Coronary artery (tissue), 2 donors: ENCODE data around the gene PIK3CD.
"Not testable (repeated sequence)": the region's sequence is repeated elsewhere in the genome, so short reads cannot be mapped to it uniquely, and the experiment has no call there.

Experiments used
- DNase-seq: peaks from one replicate; pipeline ENCODE4 v3.0.0-alpha.2; 2017; ENCODE audit warnings: low spot score
- H3K27ac ChIP-seq, 2 donors: fragments of 200-600 bp; sonication (generic); one replicate each; pipeline ENCODE4 v1.5.1; 2016 to 2019
- H3K4me3 ChIP-seq: fragments of 200-600 bp; sonication (generic); 2 replicates; pipeline ENCODE4 v1.5.1; 2016; ENCODE audit warnings: mild to moderate bottlenecking, moderate library complexity
- TF ChIP-seq, protein P1 (sequence below): fragments of 200-600 bp; sonication (generic); IDR thresholded peaks from one replicate; pipeline ENCODE4 v1.5.1; 2019; ENCODE audit warnings: antibody characterized with exemption

Gene PIK3CD

GRCh38 chr1:9755441-9755995, 104.0 kb downstream of the PIK3CD start:
- DNase-seq = no peak
- no peak overlapping the region for H3K27ac ChIP-seq

GRCh38 chr1:9758559-9759121, 107.1 kb downstream of the PIK3CD start:
- TF ChIP-seq, protein P1, sequence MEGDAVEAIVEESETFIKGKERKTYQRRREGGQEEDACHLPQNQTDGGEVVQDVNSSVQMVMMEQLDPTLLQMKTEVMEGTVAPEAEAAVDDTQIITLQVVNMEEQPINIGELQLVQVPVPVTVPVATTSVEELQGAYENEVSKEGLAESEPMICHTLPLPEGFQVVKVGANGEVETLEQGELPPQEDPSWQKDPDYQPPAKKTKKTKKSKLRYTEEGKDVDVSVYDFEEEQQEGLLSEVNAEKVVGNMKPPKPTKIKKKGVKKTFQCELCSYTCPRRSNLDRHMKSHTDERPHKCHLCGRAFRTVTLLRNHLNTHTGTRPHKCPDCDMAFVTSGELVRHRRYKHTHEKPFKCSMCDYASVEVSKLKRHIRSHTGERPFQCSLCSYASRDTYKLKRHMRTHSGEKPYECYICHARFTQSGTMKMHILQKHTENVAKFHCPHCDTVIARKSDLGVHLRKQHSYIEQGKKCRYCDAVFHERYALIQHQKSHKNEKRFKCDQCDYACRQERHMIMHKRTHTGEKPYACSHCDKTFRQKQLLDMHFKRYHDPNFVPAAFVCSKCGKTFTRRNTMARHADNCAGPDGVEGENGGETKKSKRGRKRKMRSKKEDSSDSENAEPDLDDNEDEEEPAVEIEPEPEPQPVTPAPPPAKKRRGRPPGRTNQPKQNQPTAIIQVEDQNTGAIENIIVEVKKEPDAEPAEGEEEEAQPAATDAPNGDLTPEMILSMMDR = no peak
- Histone ChIP-seq H3K27ac (no peak overlapping the region), H3K4me3 (no peak overlapping the region)
- no peak for DNase-seq

More at GRCh38 chr1:9755441-9755995, 104.0 kb downstream of the PIK3CD start:
- no peak overlapping the region for H3K4me3 ChIP-seq
- TF ChIP-seq, protein P1 = no peak

DNA sequence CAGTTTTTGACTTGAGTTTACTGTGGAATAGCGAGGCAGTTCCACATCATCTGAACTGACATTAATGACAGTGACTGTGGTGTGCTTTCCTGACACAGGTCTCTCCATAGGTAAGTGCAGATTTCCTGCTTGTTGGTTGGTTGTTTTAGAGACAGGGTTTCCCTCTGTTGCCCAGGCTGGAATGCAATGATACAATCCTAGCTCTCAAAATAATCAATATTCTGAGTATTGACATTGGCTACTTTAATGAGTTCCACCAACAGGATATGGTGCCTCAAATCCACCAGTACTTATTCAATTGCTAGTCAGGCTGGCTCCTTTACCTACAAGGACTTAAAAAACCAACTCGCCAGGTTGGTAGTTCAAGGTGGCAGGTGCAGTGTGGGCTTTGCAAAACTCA, 108.4 kb downstream of the PIK3CD start:
- no peak for DNase-seq
- Histone ChIP-seq H3K4me3 (no peak overlapping the region), H3K27ac (no peak overlapping the region)
- TF ChIP-seq, protein P1 = no peak

- TF ChIP-seq, protein P1 = no peak
- DNase-seq = no peak
- no peak overlapping the region for H3K27ac ChIP-seq
- H3K4me3 ChIP-seq = no peak overlapping the region
These were observed 109.3 kb downstream of the PIK3CD start for GRCh38 chr1:9760824-9761223.

DNA sequence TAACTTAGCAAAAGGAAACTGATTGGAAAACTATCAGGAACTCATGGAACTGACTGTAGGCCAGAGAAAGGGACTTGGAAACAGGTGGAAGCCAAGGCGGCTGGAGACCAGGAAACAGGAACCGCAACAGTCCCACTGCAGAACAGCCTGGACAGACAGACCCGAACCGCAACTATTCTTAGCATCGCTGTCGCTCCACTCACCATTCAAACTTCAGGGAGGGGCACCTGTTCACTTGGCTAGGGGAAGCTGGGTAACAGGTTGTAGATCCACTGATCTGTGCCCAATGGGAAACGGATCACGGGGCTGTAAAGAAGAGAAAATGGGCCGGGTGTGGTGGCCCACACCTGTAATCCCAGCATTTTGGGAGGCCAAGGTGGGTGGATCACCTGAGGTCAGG, 110.3 kb downstream of the PIK3CD start:
- H3K27ac ChIP-seq = no peak overlapping the region
- TF ChIP-seq, protein P1 = no peak
- DNase-seq = no peak
- no peak overlapping the region for H3K4me3 ChIP-seq

DNA sequence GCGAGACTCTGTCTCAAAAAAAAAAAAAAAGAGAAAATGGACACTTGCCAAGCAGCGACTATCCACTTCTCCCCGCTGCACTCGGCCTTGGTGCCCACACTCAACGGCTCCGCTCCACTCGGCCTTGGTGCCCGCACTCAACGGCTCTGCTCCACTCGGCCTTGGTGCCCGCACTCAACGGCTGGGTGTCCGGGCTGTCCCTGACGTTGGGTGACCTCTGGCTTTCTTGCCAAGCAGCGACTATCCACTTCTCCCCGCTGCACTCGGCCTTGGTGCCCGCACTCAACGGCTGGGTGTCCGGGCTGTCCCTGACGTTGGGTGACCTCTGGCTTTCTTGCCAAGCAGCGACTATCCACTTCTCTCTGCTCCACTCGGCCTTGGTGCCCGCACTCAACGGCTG, 110.9 kb downstream of the PIK3CD start:
- not testable (repeated sequence) for H3K4me3 ChIP-seq, DNase-seq, H3K27ac ChIP-seq

- Histone ChIP-seq H3K4me3 (no peak overlapping the region), H3K27ac (no peak overlapping the region)
- no peak for DNase-seq
- TF ChIP-seq, protein P1 = no peak
These were observed 112.4 kb downstream of the PIK3CD start for GRCh38 chr1:9763914-9764313.
